C4-2B (cell line): ENCODE measurements around the gene ETV6.

Experiments used
- H3K27ac ChIP-seq: fragments of 450-650 bp; 2 replicates; pipeline ENCODE4 v1.5.1; 2017
- CTCF ChIP-seq: fragments of 450-650 bp; conservative IDR thresholded peaks from 2 replicates; pipeline ENCODE4 v1.5.1; 2017; ENCODE audit warnings: mild to moderate bottlenecking
- ZFX ChIP-seq: fragments of 450-650 bp; IDR thresholded peaks from 2 replicates; pipeline ENCODE4 v1.6.1; 2017

The ETV6 gene

GRCh38 chr12:11718768-11719253, 69.3 kb downstream of the ETV6 start:
- H3K27ac ChIP-seq: no peak overlapping the region
- TF ChIP-seq ZFX (no peak), CTCF (no peak)

- no peak overlapping the region for H3K27ac ChIP-seq
- TF ChIP-seq ZFX (no peak), CTCF (no peak)
These were observed 70.2 kb downstream of the ETV6 start for GRCh38 chr12:11719678-11720099.

- TF ChIP-seq CTCF (no peak), ZFX (no peak)
- H3K27ac ChIP-seq: no peak overlapping the region
These were observed 72.6 kb downstream of the ETV6 start for GRCh38 chr12:11722071-11722470.

- TF ChIP-seq ZFX (no peak), CTCF (no peak)
- no peak overlapping the region for H3K27ac ChIP-seq
These were observed 73.2 kb downstream of the ETV6 start for GRCh38 chr12:11722578-11723138.

GRCh38 chr12:11723993-11724392, 74.5 kb downstream of the ETV6 start:
- TF ChIP-seq CTCF (no peak), ZFX (no peak)

GRCh38 chr12:11724888-11725311, 75.4 kb downstream of the ETV6 start:
- TF ChIP-seq ZFX (no peak), CTCF (no peak)
- no peak overlapping the region for H3K27ac ChIP-seq

More at GRCh38 chr12:11723993-11724392, 74.5 kb downstream of the ETV6 start:
- H3K27ac ChIP-seq: no peak overlapping the region

- H3K27ac ChIP-seq: no peak overlapping the region
- TF ChIP-seq ZFX (no peak), CTCF (no peak)
These were observed 76.2 kb downstream of the ETV6 start for GRCh38 chr12:11725686-11726085.
